GM23338 (cell line): ENCODE data around the gene MYO5B. TPM values are rescaled to one million over a fixed set of nuclear protein-coding genes. Genes with fewer than 3 reads are reported as not detected.

Experiments used
- ATAC-seq: fragments of 200-7000 bp; cut with Tn5 transposase; 3 replicates; pipeline ENCODE4 v1.9.1; 2020
- DNase-seq: peaks from one replicate; pipeline ENCODE4 v3.0.0-alpha.2; 2015; ENCODE audit warnings: low spot score
- H2AFZ ChIP-seq: fragments of 200-600 bp; sonication (generic); 2 replicates; pipeline ENCODE4 v1.8.0; 2016; ENCODE audit warnings: antibody characterized with exemption, mild to moderate bottlenecking, moderate library complexity
- H3F3A ChIP-seq: fragments of 200-600 bp; sonication (generic); replicated peaks from 2 replicates; pipeline ENCODE4 v1.8.0; 2017; ENCODE audit warnings: antibody characterized with exemption, mixed run types, low read depth
- H3K27ac ChIP-seq: fragments of 200-600 bp; sonication (generic); 2 replicates; pipeline ENCODE4 v1.6.1; 2016; ENCODE audit warnings: low read depth
- H3K27me3 ChIP-seq: fragments of 200-600 bp; sonication (generic); 2 replicates; pipeline ENCODE4 v1.8.0; 2016; ENCODE audit warnings: mild to moderate bottlenecking, mixed run types, moderate library complexity; ENCODE audit not compliant: insufficient read depth
- H3K36me3 ChIP-seq: fragments of 200-600 bp; sonication (generic); 2 replicates; pipeline ENCODE4 v1.8.0; 2016; ENCODE audit warnings: mild to moderate bottlenecking; ENCODE audit not compliant: insufficient read depth
- H3K4me1 ChIP-seq: fragments of 200-600 bp; sonication (generic); 2 replicates; pipeline ENCODE4 v1.8.0; 2016; ENCODE audit warnings: mild to moderate bottlenecking, moderate library complexity; ENCODE audit not compliant: insufficient read depth
- H3K4me2 ChIP-seq: fragments of 200-600 bp; sonication (generic); 2 replicates; pipeline ENCODE4 v1.7.1; 2017; ENCODE audit warnings: mixed run types
- H3K4me3 ChIP-seq: fragments of 200-600 bp; sonication (generic); 2 replicates; pipeline ENCODE4 v1.6.1; 2016; ENCODE audit warnings: mixed run types
- H3K79me2 ChIP-seq: fragments of 200-600 bp; sonication (generic); replicated peaks from 2 replicates; pipeline ENCODE4 v1.8.0; 2017; ENCODE audit warnings: mild to moderate bottlenecking; ENCODE audit not compliant: insufficient read depth
- H3K9me2 ChIP-seq: fragments of 200-600 bp; sonication (generic); 2 replicates; pipeline ENCODE4 v1.8.0; 2017; ENCODE audit not compliant: insufficient read depth
- H4K20me1 ChIP-seq: fragments of 200-600 bp; sonication (generic); replicated peaks from 2 replicates; pipeline ENCODE4 v1.8.0; 2017; ENCODE audit warnings: mild to moderate bottlenecking; ENCODE audit not compliant: insufficient read depth
- H3K27ac Mint-ChIP-seq: 2 replicates; pipeline ENCODE4 v1.8.0; 2020; ENCODE audit warnings: inconsistent platforms, mild to moderate bottlenecking, moderate library complexity, mixed read lengths
- H3K27me3 Mint-ChIP-seq: 3 replicates; pipeline ENCODE4 v1.8.0; 2022; ENCODE audit warnings: low read depth, mild to moderate bottlenecking, moderate library complexity, mixed read lengths, inconsistent platforms; ENCODE audit not compliant: insufficient read depth, poor library complexity
- H3K36me3 Mint-ChIP-seq: 3 replicates; pipeline ENCODE4 v1.8.0; 2021; ENCODE audit warnings: low read depth, mild to moderate bottlenecking, inconsistent platforms, moderate library complexity, mixed read lengths
- H3K4me1 Mint-ChIP-seq: 3 replicates; pipeline ENCODE4 v1.8.0; 2020; ENCODE audit warnings: mild to moderate bottlenecking, inconsistent platforms, mixed read lengths
- H3K4me3 Mint-ChIP-seq: 3 replicates; pipeline ENCODE4 v1.8.0; 2021; ENCODE audit warnings: moderate library complexity, mild to moderate bottlenecking, inconsistent platforms, mixed read lengths
- H3K9me3 Mint-ChIP-seq: 3 replicates; pipeline ENCODE4 v1.8.0; 2020; ENCODE audit warnings: moderate library complexity, mild to moderate bottlenecking, inconsistent platforms, mixed read lengths
- CREB1 ChIP-seq: fragments of 250-450 bp; sonication (Bioruptor Pico); IDR thresholded peaks from 2 replicates; pipeline ENCODE4 v1.5.0; 2020; ENCODE audit warnings: low read depth, mild to moderate bottlenecking, moderate library complexity
- CTCF ChIP-seq, 2 experiments: fragments of 200-600 bp in 1 of 2; sonication (generic) in 1 of 2; conservative IDR thresholded peaks; 2 replicates each; pipeline versions ENCODE4 v1.5.1 to v1.6.1; 2016 to 2017; ENCODE audit warnings: antibody characterized with exemption in 2 of 2, low read depth in 2 of 2, mild to moderate bottlenecking in 2 of 2, moderate library complexity in 1 of 2
- ETS1 ChIP-seq: IDR thresholded peaks from 2 replicates; pipeline ENCODE4 v1.6.1; 2016; ENCODE audit warnings: antibody characterized with exemption
- EZH2 ChIP-seq: fragments of 200-600 bp; sonication (generic); IDR thresholded peaks from one replicate; pipeline ENCODE4 v1.8.0; 2017; ENCODE audit warnings: antibody characterized with exemption, mild to moderate bottlenecking, low read depth; ENCODE audit not compliant: unreplicated experiment
- EZH2phosphoT487 ChIP-seq: fragments of 200-600 bp; sonication (generic); IDR thresholded peaks from one replicate; pipeline ENCODE4 v1.8.1; 2018; ENCODE audit warnings: antibody characterized with exemption; ENCODE audit not compliant: unreplicated experiment
- JUNB ChIP-seq: IDR thresholded peaks from one replicate; pipeline ENCODE4 v1.6.1; 2016; ENCODE audit warnings: antibody characterized with exemption; ENCODE audit not compliant: unreplicated experiment
- NANOG ChIP-seq: IDR thresholded peaks from 2 replicates; pipeline ENCODE4 v1.6.1; 2016; ENCODE audit warnings: antibody characterized with exemption, borderline replicate concordance
- POLR2AphosphoS5 ChIP-seq: IDR thresholded peaks from 2 replicates; pipeline ENCODE4 v1.6.1; 2016; ENCODE audit warnings: antibody characterized with exemption, low read depth
- REST ChIP-seq: IDR thresholded peaks from one replicate; pipeline ENCODE4 v1.6.1; 2018; ENCODE audit warnings: antibody characterized with exemption; ENCODE audit not compliant: unreplicated experiment
- STAT1 ChIP-seq: IDR thresholded peaks from one replicate; pipeline ENCODE4 v1.6.1; 2016; ENCODE audit warnings: antibody characterized with exemption; ENCODE audit not compliant: unreplicated experiment
- ZNF114 ChIP-seq: fragments of 250-450 bp; sonication (Bioruptor Pico); IDR thresholded peaks from 2 replicates; pipeline ENCODE4 v1.5.0; 2020; ENCODE audit warnings: mild to moderate bottlenecking, moderate library complexity
- ZNF331 ChIP-seq: fragments of 250-450 bp; sonication (Bioruptor Pico); IDR thresholded peaks from 2 replicates; pipeline ENCODE4 v1.5.0; 2020; ENCODE audit warnings: low read depth, mild to moderate bottlenecking, moderate library complexity
- ZNF462 ChIP-seq: fragments of 250-450 bp; sonication (Bioruptor Pico); IDR thresholded peaks from 2 replicates; pipeline ENCODE4 v1.5.0; 2020; ENCODE audit warnings: mild to moderate bottlenecking, moderate library complexity
- polyA plus RNA-seq: library from polyadenylated mRNA; unstranded; fragments of >200 nt; fragmentation: Nextera tagmentation; extraction: Ambion mirVana; gene quantifications from 2 replicates; pipeline ENCODE4 v1.2.1, GENCODE V29; 2016
- total RNA-seq: library from RNA; depleted of rRNA; stranded (reverse); fragments of >200 nt; shearing (Covaris generic); gene quantifications from 2 replicates; pipeline ENCODE4 v1.2.3, GENCODE V29; 2014

MYO5B gene
- total and polyA plus RNA-seq, 2 experiments from 2014 or later, result 3.2 to 19.1 TPM

- H3K4me2 ChIP-seq, result no peak overlapping the region
- TF ChIP-seq CREB1 (CRISPR knock-in tag), result no peak
- TF ChIP-seq ZNF331 (CRISPR knock-in tag), result no peak
- no peak for TF ChIP-seq CTCF (conservative IDR thresholded peaks at IDR 0.05; ENCODE audit: low read depth in 2 of 2)
- no peak for TF ChIP-seq NANOG
- TF ChIP-seq EZH2phosphoT487, result no peak
- TF ChIP-seq JUNB, result no peak
- TF ChIP-seq REST, result no peak
- TF ChIP-seq ETS1, result no peak
- no peak for TF ChIP-seq ZNF114
- TF ChIP-seq STAT1, result no peak
- TF ChIP-seq POLR2AphosphoS5, result no peak
- no peak for TF ChIP-seq EZH2
- no peak for TF ChIP-seq ZNF462 (CRISPR knock-in tag)
- no peaks in the 10 kb centered on the region for H3K36me3 ChIP-seq
- Mint-ChIP-seq H3K4me3 (no peak overlapping the region), H3K36me3 (no peaks in the 10 kb centered on the region), H3K27me3 (no peaks in the 10 kb centered on the region), H3K4me1 (peaks cover 26% of the 10 kb centered on the region), H3K9me3 (no peaks in the 10 kb centered on the region), H3K27ac (no peak overlapping the region)
- no peaks in the 10 kb centered on the region for H4K20me1 ChIP-seq
- no peaks in the 10 kb centered on the region for H3K79me2 ChIP-seq
- no peaks in the 10 kb centered on the region for H3K27me3 ChIP-seq
- no peak overlapping the region for H2AFZ ChIP-seq
- H3K4me1 ChIP-seq, result peaks cover 6% of the 10 kb centered on the region; the same call in 1 of the 2 replicates
- DNase-seq (no peak), ATAC-seq (no peak)
- no peak overlapping the region for H3K4me3 ChIP-seq
- H3K27ac ChIP-seq, result no peak overlapping the region
- H3K9me2 ChIP-seq, result peaks cover 11% of the 10 kb centered on the region; the same call in 1 of the 2 replicates
- H3F3A ChIP-seq, result no peaks in the 10 kb centered on the region
Observed at GRCh38 chr18:49994410-49994809, 200.5 kb downstream of the MYO5B start.
